ENCODE measurements around the gene MAP4K3. TPM values are rescaled to one million over a fixed set of nuclear protein-coding genes. Genes with fewer than 3 reads are reported as not detected.

Gene MAP4K3
- total RNA-seq, 1 donor from 2014 or later, result 58.1 TPM

GRCh38 chr2:39370101-39370500 lies 67.0 kb downstream of the MAP4K3 start:
- FAIRE-seq (no peak), DNase-seq (ENCODE audit: low read depth) (peak; percentile 20)
- Histone ChIP-seq H3K4me1 (ENCODE audit: insufficient read depth, low read length) (no peaks in the 10 kb centered on the region), H3K27ac (ENCODE audit: low read depth, low read length) (peak overlapping the region; percentile 6), H3K9ac (ENCODE audit: low read length) (no peak overlapping the region), H3K4me2 (ENCODE audit: low read length) (no peak overlapping the region), H3K79me2 (ENCODE audit: insufficient read depth, low read length) (peaks cover 63% of the 10 kb centered on the region), H3K36me3 (ENCODE audit: insufficient read depth, low read length) (peaks cover under 1% of the 10 kb centered on the region), H3K9me3 (ENCODE audit: insufficient read depth, low read depth, low read length) (no peaks in the 10 kb centered on the region), H3K4me3 (ENCODE audit: insufficient read depth, low read depth, low read length) (no peak overlapping the region), H2AFZ (ENCODE audit: low read depth, low read length) (no peak overlapping the region), H4K20me1 (ENCODE audit: insufficient read depth, low read length) (peaks cover 22% of the 10 kb centered on the region), H3K27me3 (ENCODE audit: insufficient read depth, low read length) (no peaks in the 10 kb centered on the region)
- Mint-ChIP-seq H3K4me3 (ENCODE audit: unreplicated experiment) (no peak overlapping the region), H3K9me3 (ENCODE audit: unreplicated experiment) (peaks cover under 1% of the 10 kb centered on the region), H3K27ac (ENCODE audit: unreplicated experiment) (no peak overlapping the region), H3K4me1 (ENCODE audit: low read depth, unreplicated experiment) (no peaks in the 10 kb centered on the region), H3K27me3 (ENCODE audit: low read depth, unreplicated experiment) (no peaks in the 10 kb centered on the region), H3K36me3 (ENCODE audit: low read depth, unreplicated experiment) (peaks cover 31% of the 10 kb centered on the region)
- TF ChIP-seq CTCF (IDR thresholded peaks at IDR 0.05; ENCODE audit: insufficient read depth, low read depth, low read length) (no peak), EZH2 (IDR thresholded peaks at IDR 0.05; ENCODE audit: insufficient read depth, low read length) (no peak)

GRCh38 chr2:39368846-39369245 lies 68.2 kb downstream of the MAP4K3 start:
- Histone ChIP-seq H2AFZ (ENCODE audit: low read depth, low read length) (no peak overlapping the region), H3K27me3 (ENCODE audit: insufficient read depth, low read length) (no peaks in the 10 kb centered on the region), H3K4me2 (ENCODE audit: low read length) (no peak overlapping the region), H3K9ac (ENCODE audit: low read length) (no peak overlapping the region), H4K20me1 (ENCODE audit: insufficient read depth, low read length) (peaks cover 22% of the 10 kb centered on the region), H3K4me1 (ENCODE audit: insufficient read depth, low read length) (no peaks in the 10 kb centered on the region), H3K79me2 (ENCODE audit: insufficient read depth, low read length) (peaks cover 56% of the 10 kb centered on the region), H3K9me3 (ENCODE audit: insufficient read depth, low read depth, low read length) (no peaks in the 10 kb centered on the region), H3K36me3 (ENCODE audit: insufficient read depth, low read length) (no peaks in the 10 kb centered on the region), H3K4me3 (ENCODE audit: insufficient read depth, low read depth, low read length) (no peak overlapping the region), H3K27ac (ENCODE audit: low read depth, low read length) (no peak overlapping the region)
- DNase-seq (ENCODE audit: low read depth) (no peak), FAIRE-seq (no peak)
- Mint-ChIP-seq H3K27ac (ENCODE audit: unreplicated experiment) (no peak overlapping the region), H3K9me3 (ENCODE audit: unreplicated experiment) (peaks cover 2% of the 10 kb centered on the region), H3K27me3 (ENCODE audit: low read depth, unreplicated experiment) (no peaks in the 10 kb centered on the region), H3K4me3 (ENCODE audit: unreplicated experiment) (no peak overlapping the region), H3K4me1 (ENCODE audit: low read depth, unreplicated experiment) (no peaks in the 10 kb centered on the region), H3K36me3 (ENCODE audit: low read depth, unreplicated experiment) (peaks cover 28% of the 10 kb centered on the region)
- TF ChIP-seq EZH2 (IDR thresholded peaks at IDR 0.05; ENCODE audit: insufficient read depth, low read length) (no peak), CTCF (IDR thresholded peaks at IDR 0.05; ENCODE audit: insufficient read depth, low read depth, low read length) (no peak)

- DNase-seq (ENCODE audit: low read depth) (no peak), FAIRE-seq (no peak)
Measured at GRCh38 chr2:39368376-39368775, 68.7 kb downstream of the MAP4K3 start.

More at GRCh38 chr2:39368376-39368775, 68.7 kb downstream of the MAP4K3 start:
- Histone ChIP-seq H3K27me3 (ENCODE audit: insufficient read depth, low read length) (no peaks in the 10 kb centered on the region), H3K9ac (ENCODE audit: low read length) (no peak overlapping the region), H4K20me1 (ENCODE audit: insufficient read depth, low read length) (peaks cover 24% of the 10 kb centered on the region), H3K4me3 (ENCODE audit: insufficient read depth, low read depth, low read length) (no peak overlapping the region), H3K79me2 (ENCODE audit: insufficient read depth, low read length) (peaks cover 52% of the 10 kb centered on the region), H3K9me3 (ENCODE audit: insufficient read depth, low read depth, low read length) (no peaks in the 10 kb centered on the region), H3K27ac (ENCODE audit: low read depth, low read length) (no peak overlapping the region), H2AFZ (ENCODE audit: low read depth, low read length) (no peak overlapping the region), H3K4me2 (ENCODE audit: low read length) (no peak overlapping the region), H3K4me1 (ENCODE audit: insufficient read depth, low read length) (no peaks in the 10 kb centered on the region), H3K36me3 (ENCODE audit: insufficient read depth, low read length) (no peaks in the 10 kb centered on the region)
- no peak overlapping the region for H3K4me3 Mint-ChIP-seq (ENCODE audit: unreplicated experiment)
- H3K36me3 Mint-ChIP-seq (ENCODE audit: low read depth, unreplicated experiment), result peaks cover 24% of the 10 kb centered on the region
- H3K4me1 Mint-ChIP-seq (ENCODE audit: low read depth, unreplicated experiment), result no peaks in the 10 kb centered on the region
- H3K9me3 Mint-ChIP-seq (ENCODE audit: unreplicated experiment), result peaks cover 2% of the 10 kb centered on the region
- no peaks in the 10 kb centered on the region for H3K27me3 Mint-ChIP-seq (ENCODE audit: low read depth, unreplicated experiment)
- no peak for TF ChIP-seq EZH2 (IDR thresholded peaks at IDR 0.05; ENCODE audit: insufficient read depth, low read length)
- no peak for TF ChIP-seq CTCF (IDR thresholded peaks at IDR 0.05; ENCODE audit: insufficient read depth, low read depth, low read length)
- no peak overlapping the region for H3K27ac Mint-ChIP-seq (ENCODE audit: unreplicated experiment)

Measured in astrocyte (in vitro differentiated cells and primary cell).